K562 (cell line): ENCODE measurements around the gene TAX1BP1. TPM values are rescaled to one million over a fixed set of nuclear protein-coding genes. Genes with fewer than 3 reads are reported as not detected.

ENCODE experiments used
- ATAC-seq: fragments of 200-7000 bp; cut with Tn5 transposase; 3 replicates; pipeline ENCODE4 v1.9.1; 2020; ENCODE audit warnings: moderate library complexity
- BruUV-seq: library from RNA; stranded (reverse); fragments of 400-500 nt; replicated peaks from 2 replicates; lab custom pipeline; 2021; lab: Mats Ljungman, UMichigan
- CTCF ChIA-PET: fragments of 300-600 bp; formaldehyde crosslinking; extraction: SDS; loops from one replicate; lab custom pipeline; 2021; ENCODE audit warnings: low intra/inter-chr PET ratio; lab: Yijun Ruan, JAX
- POLR2A ChIA-PET: fragments of 300-600, 350-650 bp; sonication (Branson Sonifier 250); formaldehyde crosslinking; extraction: SDS; loops from one replicate; lab custom pipeline; 2021; ENCODE audit warnings: antibody characterized with exemption, inconsistent platforms; lab: Yijun Ruan, JAX
- DNase-seq, 4 experiments: peaks; one replicate each; pipeline versions ENCODE4 v3.0.0 to v3.0.0-alpha.2; 2011 to 2018; ENCODE audit warnings: low spot score in 3 of 4, mixed read lengths in 3 of 4; ENCODE audit errors: extremely low read depth in 1 of 4
- FAIRE-seq: peaks from 2 replicates; lab custom pipeline; 2011; peaks lifted over from hg19 to GRCh38; lab: Jason Lieb, UNC
- H2AFZ ChIP-seq: 2 replicates; pipeline ENCODE4 v1.6.0; 2011; ENCODE audit warnings: low read depth, low read length, control low read depth, inconsistent platforms
- H3K27ac ChIP-seq: fragments of 200-600 bp; 3 replicates; pipeline ENCODE4 v1.8.0; 2011; ENCODE audit warnings: low read depth, mild to moderate bottlenecking, control low read depth, inconsistent platforms, low read length, moderate library complexity, mixed read lengths; ENCODE audit errors: extremely low read depth
- H3K27me3 ChIP-seq, 2 experiments: fragments of 300-600 bp in 1 of 2; 2 replicates in 1 of 2; 3 replicates in 1 of 2; pipeline versions ENCODE4 v1.6.0 to v1.8.0; 2011; ENCODE audit warnings: inconsistent platforms in 2 of 2, low read length in 2 of 2, mild to moderate bottlenecking in 1 of 2, mixed read lengths in 1 of 2, moderate library complexity in 1 of 2; ENCODE audit not compliant: control insufficient read depth in 2 of 2, insufficient read depth in 2 of 2
- H3K36me3 ChIP-seq: fragments of 300-600 bp; 3 replicates; pipeline ENCODE4 v1.8.0; 2011; ENCODE audit warnings: mild to moderate bottlenecking, low read length, inconsistent platforms; ENCODE audit not compliant: control insufficient read depth, insufficient read depth
- H3K4me1 ChIP-seq, 2 experiments: fragments of 200-600 bp in 1 of 2; replicated peaks in 1 of 2; 2 replicates in 1 of 2; 3 replicates in 1 of 2; pipeline versions ENCODE4 v1.5.1 to v1.8.0; 2011; ENCODE audit warnings: inconsistent platforms in 2 of 2, low read length in 2 of 2, mild to moderate bottlenecking in 1 of 2, mixed read lengths in 1 of 2, moderate library complexity in 1 of 2; ENCODE audit not compliant: control insufficient read depth in 2 of 2, insufficient read depth in 2 of 2
- H3K4me2 ChIP-seq: 2 replicates; pipeline ENCODE4 v1.6.1; 2011; ENCODE audit warnings: low read length, control low read depth, inconsistent platforms, mixed read lengths; ENCODE audit not compliant: insufficient read depth
- H3K4me3 ChIP-seq: fragments of 200-600 bp; sonication (generic), shearing (Covaris generic); 2 replicates; pipeline ENCODE4 v1.5.1; 2016; ENCODE audit warnings: control low read depth, inconsistent platforms
- H3K79me2 ChIP-seq: fragments of 200-600 bp; 3 replicates; pipeline ENCODE4 v1.8.0; 2011; ENCODE audit warnings: low read length, inconsistent platforms; ENCODE audit not compliant: control insufficient read depth, insufficient read depth
- H3K9ac ChIP-seq, 2 experiments: 2 replicates each; pipeline versions ENCODE4 v1.6.0 to v1.6.1; 2011; ENCODE audit warnings: low read depth in 2 of 2, low read length in 2 of 2, control low read depth in 1 of 2, inconsistent platforms in 1 of 2, mild to moderate bottlenecking in 1 of 2, mixed read lengths in 1 of 2; ENCODE audit not compliant: insufficient read depth in 1 of 2
- H3K9me1 ChIP-seq: one replicate; pipeline ENCODE4 v1.6.0; 2011; ENCODE audit warnings: inconsistent platforms, mild to moderate bottlenecking, low read length, moderate library complexity; ENCODE audit not compliant: control insufficient read depth, insufficient read depth
- H3K9me3 ChIP-seq: replicated peaks from 2 replicates; pipeline ENCODE4 v1.5.1; 2011; ENCODE audit warnings: low read depth, low read length, inconsistent platforms; ENCODE audit not compliant: control insufficient read depth, insufficient read depth
- H4K20me1 ChIP-seq: replicated peaks from 2 replicates; pipeline ENCODE4 v1.6.1; 2011; ENCODE audit warnings: low read length, inconsistent platforms, mixed read lengths; ENCODE audit not compliant: control insufficient read depth, insufficient read depth
- CBX3 ChIP-seq, 2 experiments: IDR thresholded peaks; 1 replicate in 1 of 2; 2 replicates in 1 of 2; pipeline ENCODE4 v1.6.1; 2012; ENCODE audit warnings: inconsistent platforms in 2 of 2, low read length in 2 of 2, borderline replicate concordance in 1 of 2, control low read depth in 1 of 2
- EWSR1 ChIP-seq: fragments of 450-650 bp; IDR thresholded peaks from 2 replicates; pipeline ENCODE4 v1.6.1; 2018; ENCODE audit warnings: borderline replicate concordance, mild to moderate bottlenecking, low read depth, moderate library complexity; ENCODE audit not compliant: partially characterized antibody
- RERE ChIP-seq: sonication (generic); formaldehyde crosslinking; IDR thresholded peaks from 2 replicates; pipeline ENCODE4 v1.8.0; 2023; ENCODE audit warnings: missing genetic modification reagents, mild to moderate bottlenecking, borderline replicate concordance
- ZFP1 ChIP-seq: fragments of 450-650 bp; formaldehyde crosslinking; IDR thresholded peaks from 2 replicates; pipeline ENCODE4 v1.4.0; 2020; ENCODE audit warnings: mild to moderate bottlenecking, mixed read lengths
- ZNF589 ChIP-seq: fragments of 200-800 bp; sonication (Bioruptor generic); IDR thresholded peaks from 2 replicates; pipeline ENCODE4 v1.6.1; 2016; ENCODE audit warnings: low read depth, missing genetic modification characterization, missing compliant biosample characterization
- ZNF707 ChIP-seq: fragments of 250-450 bp; sonication (Bioruptor Pico); conservative IDR thresholded peaks from 2 replicates; pipeline ENCODE4 v1.8.0; 2022; ENCODE audit warnings: inconsistent platforms, mild to moderate bottlenecking, moderate library complexity
- WGBS: fragments of 100-300 bp; shearing (Covaris generic); methylation state at CpG from one replicate; pipeline ENCODE4 v1.1.6; 2016; ENCODE audit warnings: low coverage, mixed read lengths; ENCODE audit not compliant: insufficient coverage; ENCODE audit errors: missing lambda C conversion rate; 5-methylcytosine and 5-hydroxymethylcytosine counted together
- in situ Hi-C: fragments of 300-500 bp; cut with MboI; formaldehyde crosslinking; loops from 4 replicates; pipeline ENCODE4 v1.15.0; 2018; ENCODE audit warnings: inconsistent platforms, mixed read lengths
- intact Hi-C: fragments of 100-400 bp; cut with micrococcal nuclease; formaldehyde crosslinking; loops from 2 replicates; pipeline ENCODE4 v1.14.2; 2022
- polyA plus RNA-seq, 8 experiments: library from polyadenylated mRNA; depleted of rRNA in 4 of 8; stranded (reverse) in 5 of 8; unstranded in 3 of 8; fragments of >200 nt; fragmentation: Nextera tagmentation in 2 of 8; fragmentation: Illumina TruSeq in 1 of 8; extraction: Ambion mirVana in 2 of 8; extraction: Trizol in 1 of 8; gene quantifications; 2 replicates each; pipeline versions ENCODE4 v1.2.1 to v1.2.3, GENCODE V29; 2011 to 2014; ENCODE audit warnings: inconsistent platforms in 1 of 8, missing spikeins in 1 of 8
- total RNA-seq, 7 experiments: library from RNA; depleted of rRNA in 6 of 7; stranded (reverse); fragments of >200 nt in 6 of 7; fragmentation: Illumina TruSeq in 2 of 7; extraction: Trizol in 2 of 7; gene quantifications; 2 replicates each; pipeline versions ENCODE4 v1.2.1 to v1.2.3, GENCODE V29; 2011 to 2021; ENCODE audit warnings: low replicate concordance in 1 of 7

TAX1BP1 gene
- total and polyA plus RNA-seq, 9 of the 15 experiments (the other 6 are each of a cell fraction or from before 2014, with no cell fraction given): 49.0 to 119 (median 75.9) TPM

GRCh38 chr7:27704422-27705199 is 35.4 kb upstream of the TAX1BP1 start (continued):
- TF ChIP-seq RERE (CRISPR knock-in tag): no peak

- TF ChIP-seq ZNF589 (CRISPR knock-in tag) (no peak), EWSR1 (no peak), ZFP1 (CRISPR knock-in tag) (no peak), CBX3 (IDR thresholded peaks at IDR 0.05; ENCODE audit: borderline replicate concordance in 1 of 2, low read length in 2 of 2) (no peak), ZNF707 (no peak)
- no peak overlapping the region for H2AFZ ChIP-seq
- H3K4me2 ChIP-seq: no peak overlapping the region
- H3K79me2 ChIP-seq: no peaks in the 10 kb centered on the region
- DNase-seq: no peak
- H3K9me3 ChIP-seq: no peaks in the 10 kb centered on the region
- no peaks in the 10 kb centered on the region for H3K36me3 ChIP-seq
- CTCF ChIA-PET: no interaction called here
- H3K4me1 ChIP-seq: no peaks in the 10 kb centered on the region; a peak in 1 of 5 replicates
- no peak overlapping the region for H3K9ac ChIP-seq
- no peak overlapping the region for H3K27ac ChIP-seq
- no peak for FAIRE-seq
- WGBS: 10% methylated on average over 2 of the region's 2 CpGs
- no peaks in the 10 kb centered on the region; a peak in 1 of 5 replicates for H3K27me3 ChIP-seq
- no peaks in the 10 kb centered on the region for H4K20me1 ChIP-seq
- H3K4me3 ChIP-seq: no peak overlapping the region
- H3K9me1 ChIP-seq: no peaks in the 10 kb centered on the region
- BruUV-seq: no TSS peak
- in situ Hi-C loops (no loop called here), intact Hi-C loops (no loop called here)
- POLR2A ChIA-PET: no interaction called here
- ATAC-seq: no peak
These were observed 34.8 kb upstream of the TAX1BP1 start for GRCh38 chr7:27705200-27705594.
